Hematopoietic multipotent progenitor cell treated with erythropoietin and hydrocortisone succinate and interleukin-3 and kit ligand, for 15 days (in vitro differentiated cells): ENCODE results near the gene COL11A2.

Experiments
- DNase-seq: peaks from one replicate; pipeline ENCODE4 v3.0.0-alpha.2; 2015; ENCODE audit warnings: low spot score

COL11A2 gene

DNA sequence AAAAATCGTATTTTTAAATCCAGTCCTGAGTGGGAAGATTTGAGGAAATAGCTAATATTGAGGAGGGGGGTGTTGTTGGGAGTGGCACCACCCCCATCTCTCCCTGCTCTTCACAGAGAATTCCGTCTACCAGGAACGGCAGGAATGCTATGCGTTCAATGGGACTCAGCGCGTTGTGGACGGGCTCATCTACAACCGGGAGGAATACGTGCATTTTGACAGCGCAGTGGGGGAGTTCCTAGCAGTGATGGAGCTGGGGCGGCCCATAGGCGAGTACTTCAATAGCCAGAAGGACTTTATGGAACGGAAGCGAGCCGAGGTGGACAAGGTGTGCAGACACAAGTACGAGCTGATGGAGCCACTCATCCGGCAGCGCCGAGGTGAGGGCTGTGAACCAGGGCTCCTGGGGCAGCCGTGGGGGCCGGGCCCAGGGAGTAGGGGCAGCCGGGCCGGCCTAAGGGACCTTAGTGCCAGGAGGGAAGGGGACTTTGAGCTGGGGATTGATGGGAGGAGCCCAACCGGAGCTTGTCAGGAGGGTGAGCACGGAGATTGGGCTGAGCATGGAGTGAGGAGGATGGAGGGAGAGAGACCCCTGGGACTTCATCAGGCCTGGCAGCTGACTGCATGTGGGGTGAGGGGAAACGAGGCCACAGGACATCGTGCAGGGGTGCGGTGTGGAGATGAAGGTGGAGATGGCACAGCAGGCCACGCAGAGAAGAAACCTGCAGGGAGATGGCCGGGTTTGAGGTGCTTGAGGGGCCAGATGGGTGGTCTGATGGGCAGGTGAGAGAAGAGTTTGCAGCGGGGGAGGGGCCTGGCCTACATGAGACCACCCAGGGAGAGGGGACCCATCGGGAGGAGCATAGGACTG lies 75.2 kb downstream of the COL11A2 start:
- no peak for DNase-seq

DNA sequence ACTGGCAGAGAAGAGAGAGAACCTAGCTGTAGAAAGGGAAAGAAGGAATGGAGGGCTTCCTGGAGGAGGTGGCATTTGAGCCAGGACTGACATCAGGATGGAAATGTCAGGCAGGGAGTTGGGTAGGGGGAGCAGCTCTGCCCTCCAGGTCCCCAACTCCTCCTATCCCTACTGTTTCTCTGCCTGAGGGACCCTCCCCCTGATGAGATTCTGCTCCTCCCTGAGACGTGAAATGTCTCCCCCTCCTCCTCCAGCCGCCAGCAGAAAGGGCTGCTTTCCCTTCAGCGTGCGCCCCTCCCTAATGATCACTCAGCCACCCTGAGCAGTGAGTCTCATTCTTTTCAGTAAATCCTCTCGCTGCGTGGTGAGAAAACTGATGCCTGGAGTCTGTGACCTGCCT lies 75.8 kb downstream of the COL11A2 start:
- DNase-seq: no peak

DNA sequence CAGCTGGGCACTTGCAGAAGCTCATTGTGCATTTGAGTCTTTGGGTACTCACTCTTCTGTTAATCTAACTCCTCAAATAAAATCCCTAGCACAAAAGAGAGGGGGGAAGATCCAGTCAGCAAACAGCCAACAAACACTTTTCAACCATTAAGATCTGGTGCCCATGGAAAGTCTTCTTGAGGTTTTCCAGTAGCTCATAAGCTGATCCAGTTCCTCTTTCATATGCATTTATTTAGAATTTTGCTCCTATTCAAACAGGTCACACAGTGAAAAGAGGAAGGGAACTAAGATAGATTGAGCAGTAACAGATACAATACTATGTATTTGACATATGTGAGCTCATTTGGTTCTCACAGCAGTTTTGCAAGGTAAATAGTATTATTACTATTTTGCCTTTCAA lies 77.9 kb downstream of the COL11A2 start:
- no peak for DNase-seq

DNA sequence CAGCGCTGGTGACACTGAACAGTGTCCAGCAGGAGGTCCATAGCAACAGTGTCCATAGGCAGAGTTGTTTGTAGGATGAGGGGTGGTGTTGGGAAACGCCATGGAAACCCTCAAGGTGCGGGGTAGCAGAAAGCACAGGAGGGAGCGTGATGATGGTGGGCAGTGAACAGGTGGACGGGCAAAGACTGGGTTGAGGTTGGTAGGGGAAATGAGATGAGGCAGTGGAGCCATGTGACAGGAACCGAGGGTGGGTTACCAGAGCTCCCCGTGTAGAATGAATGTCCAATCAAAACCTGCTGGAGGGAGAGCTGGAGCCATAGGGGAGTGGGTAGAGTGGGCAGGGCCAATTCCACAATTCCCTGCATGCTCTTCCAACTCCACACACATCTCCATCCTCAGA lies 78.5 kb downstream of the COL11A2 start:
- DNase-seq: no peak
